KG1 (cell line): ENCODE results near the gene C22orf23.

ENCODE experiments used
- DNase-seq: peaks from one replicate; lab custom pipeline; 2025; lab: John Stamatoyannopoulos, UW

C22orf23 gene

DNA sequence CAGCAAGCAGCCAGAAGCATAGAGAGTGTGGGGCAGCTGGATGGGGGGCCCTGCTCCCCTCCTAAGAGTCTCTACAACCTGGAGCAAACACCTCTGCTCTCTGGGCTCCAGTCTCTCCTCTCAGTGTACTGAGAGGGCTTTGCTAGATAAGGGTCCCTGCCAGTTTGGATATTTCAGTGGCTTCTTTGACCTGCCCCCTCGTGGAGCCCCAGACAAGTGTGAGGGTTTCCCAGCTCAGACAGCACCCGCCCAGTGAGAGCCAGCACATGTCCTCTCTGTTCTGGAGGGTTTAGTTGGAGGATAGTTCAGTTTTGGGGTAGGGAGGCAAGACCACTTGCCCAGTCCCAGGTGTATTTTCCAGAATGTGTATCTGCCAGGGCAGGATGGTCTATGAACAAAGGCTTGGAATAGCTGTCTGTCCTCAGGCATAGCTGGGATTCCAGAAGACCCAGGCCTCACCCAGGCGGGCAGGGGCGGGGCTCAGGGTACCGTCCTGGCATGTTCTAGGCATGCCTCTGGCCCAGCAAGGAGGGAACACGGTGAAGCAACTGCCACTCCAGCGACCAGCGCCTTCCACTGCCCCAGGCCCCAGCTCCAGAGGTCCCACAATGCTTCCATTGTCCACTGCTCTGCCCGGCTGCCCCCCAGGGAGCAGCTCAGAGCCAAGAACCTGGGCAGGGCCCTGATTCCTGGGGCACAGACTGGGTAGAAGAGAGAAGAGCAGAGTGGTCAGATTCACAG is 54.8 kb downstream of the C22orf23 start:
- DNase-seq: no peak

DNA sequence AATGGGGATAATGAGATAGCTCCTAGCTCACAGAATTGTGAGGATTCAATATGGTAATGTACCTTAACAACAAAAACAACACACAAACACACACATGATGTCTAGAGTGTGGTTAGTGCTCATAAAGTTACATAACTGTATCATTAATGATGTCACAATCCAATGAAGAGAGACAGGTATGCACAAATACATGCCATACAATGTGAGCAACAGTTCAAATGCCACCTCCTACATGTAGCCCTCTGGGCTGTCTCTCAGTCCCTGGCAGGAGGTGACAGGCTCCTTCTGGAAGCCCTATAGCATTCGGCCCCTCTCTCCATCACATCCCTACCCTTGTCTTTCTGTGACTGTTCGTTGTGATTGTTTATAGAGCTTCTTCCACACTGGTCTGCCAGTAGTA is 55.6 kb downstream of the C22orf23 start:
- DNase-seq: no peak

DNA sequence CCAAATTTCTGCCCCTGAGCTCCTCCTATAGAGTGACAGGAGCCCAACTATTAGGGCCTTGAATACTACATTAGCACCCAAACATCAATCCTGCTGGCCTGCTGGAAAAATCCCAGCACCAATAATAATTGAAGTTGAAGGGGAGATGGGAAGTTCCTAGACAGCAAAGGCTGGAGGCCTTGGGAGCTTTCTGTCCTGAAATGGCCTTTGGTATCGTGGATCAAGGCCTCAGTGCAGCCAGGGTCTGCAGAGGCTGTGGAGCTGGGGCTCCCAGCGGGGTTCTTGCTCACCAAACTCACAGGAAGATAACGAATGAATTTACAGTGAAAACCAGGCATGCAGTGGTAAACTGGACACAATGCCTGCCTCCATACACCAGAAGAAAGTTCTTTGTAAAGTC is 56.5 kb downstream of the C22orf23 start:
- DNase-seq: no peak

DNA sequence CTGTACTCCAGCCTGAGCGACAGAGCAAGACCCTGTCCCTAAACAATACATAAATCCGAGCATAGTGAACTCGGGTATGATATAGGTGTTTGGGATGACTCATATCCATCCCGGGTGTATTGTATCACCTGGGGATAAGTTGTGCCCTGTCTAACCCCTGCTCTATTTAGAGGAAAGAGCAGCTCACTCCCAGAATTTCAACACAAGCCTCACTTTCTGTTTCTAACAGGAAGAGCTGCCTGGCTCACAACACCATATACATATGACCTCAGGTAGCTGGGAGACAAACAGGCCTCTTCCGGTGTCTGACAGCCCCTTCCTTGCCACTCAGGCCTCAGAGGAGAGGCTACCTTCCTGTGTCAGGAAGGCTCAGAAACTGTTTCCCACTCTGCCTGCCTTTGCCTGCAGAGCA is 57.2 kb downstream of the C22orf23 start:
- peak; percentile 39 for DNase-seq

DNA sequence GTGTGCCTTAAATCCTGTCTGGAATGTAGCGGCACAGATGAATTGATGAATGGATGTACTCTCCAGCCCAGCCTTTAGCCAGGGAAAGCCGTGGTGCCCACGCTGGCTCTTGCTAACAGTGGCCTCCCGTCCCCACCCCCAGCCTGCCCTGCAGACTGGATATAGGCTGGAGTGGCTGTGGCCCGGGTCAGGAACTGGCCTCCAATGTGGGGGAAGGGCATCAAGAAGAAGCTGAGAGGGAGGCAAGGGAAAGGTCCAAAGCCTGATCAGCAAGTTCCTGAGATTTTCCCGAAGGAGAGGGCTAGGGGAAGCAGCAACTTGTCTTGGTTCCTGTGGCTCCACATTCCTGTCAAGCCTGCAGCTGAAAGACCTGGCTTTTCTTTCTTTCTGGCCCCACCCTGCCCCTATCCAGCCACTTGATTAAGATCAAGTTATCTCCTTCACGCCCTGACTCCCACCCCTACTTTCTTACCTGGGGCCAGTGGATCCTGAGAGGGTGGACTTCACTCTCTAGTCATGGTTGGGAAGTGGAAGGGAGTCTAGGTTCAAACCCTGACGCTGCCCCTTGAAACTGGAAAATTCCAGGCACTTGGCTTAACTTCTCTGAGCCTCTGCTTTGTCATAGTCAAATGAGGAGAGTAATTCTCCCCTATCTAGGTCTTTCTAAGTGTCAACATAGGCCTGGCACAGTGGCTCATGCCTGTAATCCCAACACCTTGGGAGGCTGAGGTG is 58.3 kb downstream of the C22orf23 start:
- DNase-seq: no peak

DNA sequence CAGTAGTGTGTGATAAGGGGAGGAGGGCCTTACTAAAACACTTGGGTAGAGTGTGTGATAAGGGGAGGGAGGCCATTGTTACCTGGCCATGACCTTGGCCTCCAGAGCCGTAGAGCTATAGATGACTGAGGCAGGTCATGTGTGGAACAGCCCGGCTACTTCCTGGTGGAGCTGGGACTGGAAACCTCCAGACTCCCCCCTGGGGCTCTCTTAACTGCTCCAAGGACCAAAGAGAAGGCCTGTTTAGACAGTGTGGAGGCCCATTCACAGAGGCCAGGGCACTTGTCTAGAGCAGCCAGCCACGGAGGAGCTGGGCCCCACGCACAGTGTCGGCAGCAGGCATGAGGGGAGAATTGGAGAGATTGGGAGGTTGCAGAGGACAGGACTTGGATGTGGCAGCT is 59.8 kb downstream of the C22orf23 start:
- no peak for DNase-seq
